HL-60 (cell line): ENCODE results near the gene TMEM145.
A peak's percentile ranks its signal among the peaks of the same experiment; 100 is the strongest.
"Not testable (repeated sequence)": the region's sequence is repeated elsewhere in the genome, so short reads cannot be mapped to it uniquely, and the experiment has no call there.

Experiments used
- DNase-seq, 2 experiments: peaks; one replicate each; pipeline ENCODE4 v3.0.0-alpha.2; 2010 to 2020; ENCODE audit warnings: low read depth in 1 of 2, low spot score in 1 of 2
- H3K27ac ChIP-seq: fragments of 250-450 bp; sonication (Bioruptor Pico); replicated peaks from 2 replicates; pipeline ENCODE4 v1.5.1; 2020; ENCODE audit warnings: mild to moderate bottlenecking, moderate library complexity
- H3K27me3 ChIP-seq: fragments of 250-450 bp; sonication (Bioruptor Pico); 2 replicates; pipeline ENCODE4 v1.5.1; 2021; ENCODE audit warnings: mild to moderate bottlenecking, moderate library complexity; ENCODE audit not compliant: insufficient read depth, poor library complexity, severe bottlenecking
- H3K4me3 ChIP-seq: replicated peaks from 2 replicates; pipeline ENCODE4 v1.5.1; 2011; ENCODE audit warnings: mild to moderate bottlenecking, control low read depth, low read length; ENCODE audit not compliant: insufficient read depth
- GABPA ChIP-seq: IDR thresholded peaks from 2 replicates; pipeline ENCODE4 v1.6.1; 2012; ENCODE audit warnings: low read depth
- POLR2AphosphoS5 ChIP-seq: IDR thresholded peaks from 2 replicates; pipeline ENCODE4 v1.6.1; 2012; ENCODE audit warnings: low read depth
- SPI1 ChIP-seq: IDR thresholded peaks from 2 replicates; pipeline ENCODE4 v1.6.1; 2012; ENCODE audit warnings: low read depth, mild to moderate bottlenecking, borderline replicate concordance
- TF ChIP-seq, protein P1 (sequence below): IDR thresholded peaks from one replicate; pipeline ENCODE4 v1.5.1; 2011; ENCODE audit warnings: low read length, control low read depth, inconsistent platforms; ENCODE audit not compliant: insufficient read depth
- TF ChIP-seq, protein P2 (sequence below): IDR thresholded peaks from 2 replicates; pipeline ENCODE4 v1.6.1; 2012; ENCODE audit warnings: low read depth; ENCODE audit not compliant: insufficient replicate concordance

Gene TMEM145

DNA sequence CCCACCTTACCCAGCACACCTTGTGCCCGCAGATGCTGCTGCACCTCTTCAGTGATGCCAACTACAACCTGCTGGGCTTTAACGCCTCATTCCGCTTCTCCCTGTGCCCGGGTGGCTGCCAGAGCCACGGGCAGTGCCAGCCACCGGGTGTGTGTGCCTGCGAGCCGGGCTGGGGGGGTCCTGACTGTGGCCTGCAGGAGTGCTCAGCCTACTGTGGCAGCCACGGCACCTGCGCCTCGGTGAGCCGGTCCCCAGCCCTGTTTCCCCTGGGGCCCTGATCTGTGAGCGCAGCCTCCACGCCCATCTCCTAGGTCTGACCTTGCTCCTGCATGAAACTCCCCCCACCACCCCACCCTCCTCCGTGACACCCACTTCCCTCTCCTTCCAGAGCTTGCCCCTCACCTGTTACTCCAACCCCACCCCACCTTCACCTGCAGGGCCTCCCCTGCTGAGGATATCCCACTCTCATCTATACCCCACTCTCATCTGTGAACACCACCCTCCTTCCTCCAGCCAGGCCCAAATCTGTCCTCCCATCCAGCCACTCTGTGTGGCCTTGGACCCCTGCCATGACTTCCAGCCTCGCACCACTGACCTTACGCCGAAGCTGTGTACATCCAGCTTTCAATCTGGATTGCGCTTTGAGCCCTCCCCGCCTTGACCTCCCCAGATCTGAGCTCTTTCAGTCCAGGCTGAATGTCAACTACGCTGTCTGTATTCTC, 21.0 kb downstream of the TMEM145 start:
- no peak for DNase-seq
- no peaks in the 10 kb centered on the region for H3K27me3 ChIP-seq
- TF ChIP-seq, protein P1, sequence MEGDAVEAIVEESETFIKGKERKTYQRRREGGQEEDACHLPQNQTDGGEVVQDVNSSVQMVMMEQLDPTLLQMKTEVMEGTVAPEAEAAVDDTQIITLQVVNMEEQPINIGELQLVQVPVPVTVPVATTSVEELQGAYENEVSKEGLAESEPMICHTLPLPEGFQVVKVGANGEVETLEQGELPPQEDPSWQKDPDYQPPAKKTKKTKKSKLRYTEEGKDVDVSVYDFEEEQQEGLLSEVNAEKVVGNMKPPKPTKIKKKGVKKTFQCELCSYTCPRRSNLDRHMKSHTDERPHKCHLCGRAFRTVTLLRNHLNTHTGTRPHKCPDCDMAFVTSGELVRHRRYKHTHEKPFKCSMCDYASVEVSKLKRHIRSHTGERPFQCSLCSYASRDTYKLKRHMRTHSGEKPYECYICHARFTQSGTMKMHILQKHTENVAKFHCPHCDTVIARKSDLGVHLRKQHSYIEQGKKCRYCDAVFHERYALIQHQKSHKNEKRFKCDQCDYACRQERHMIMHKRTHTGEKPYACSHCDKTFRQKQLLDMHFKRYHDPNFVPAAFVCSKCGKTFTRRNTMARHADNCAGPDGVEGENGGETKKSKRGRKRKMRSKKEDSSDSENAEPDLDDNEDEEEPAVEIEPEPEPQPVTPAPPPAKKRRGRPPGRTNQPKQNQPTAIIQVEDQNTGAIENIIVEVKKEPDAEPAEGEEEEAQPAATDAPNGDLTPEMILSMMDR = no peak
- TF ChIP-seq POLR2AphosphoS5 = no peak
- TF ChIP-seq, protein P2, sequence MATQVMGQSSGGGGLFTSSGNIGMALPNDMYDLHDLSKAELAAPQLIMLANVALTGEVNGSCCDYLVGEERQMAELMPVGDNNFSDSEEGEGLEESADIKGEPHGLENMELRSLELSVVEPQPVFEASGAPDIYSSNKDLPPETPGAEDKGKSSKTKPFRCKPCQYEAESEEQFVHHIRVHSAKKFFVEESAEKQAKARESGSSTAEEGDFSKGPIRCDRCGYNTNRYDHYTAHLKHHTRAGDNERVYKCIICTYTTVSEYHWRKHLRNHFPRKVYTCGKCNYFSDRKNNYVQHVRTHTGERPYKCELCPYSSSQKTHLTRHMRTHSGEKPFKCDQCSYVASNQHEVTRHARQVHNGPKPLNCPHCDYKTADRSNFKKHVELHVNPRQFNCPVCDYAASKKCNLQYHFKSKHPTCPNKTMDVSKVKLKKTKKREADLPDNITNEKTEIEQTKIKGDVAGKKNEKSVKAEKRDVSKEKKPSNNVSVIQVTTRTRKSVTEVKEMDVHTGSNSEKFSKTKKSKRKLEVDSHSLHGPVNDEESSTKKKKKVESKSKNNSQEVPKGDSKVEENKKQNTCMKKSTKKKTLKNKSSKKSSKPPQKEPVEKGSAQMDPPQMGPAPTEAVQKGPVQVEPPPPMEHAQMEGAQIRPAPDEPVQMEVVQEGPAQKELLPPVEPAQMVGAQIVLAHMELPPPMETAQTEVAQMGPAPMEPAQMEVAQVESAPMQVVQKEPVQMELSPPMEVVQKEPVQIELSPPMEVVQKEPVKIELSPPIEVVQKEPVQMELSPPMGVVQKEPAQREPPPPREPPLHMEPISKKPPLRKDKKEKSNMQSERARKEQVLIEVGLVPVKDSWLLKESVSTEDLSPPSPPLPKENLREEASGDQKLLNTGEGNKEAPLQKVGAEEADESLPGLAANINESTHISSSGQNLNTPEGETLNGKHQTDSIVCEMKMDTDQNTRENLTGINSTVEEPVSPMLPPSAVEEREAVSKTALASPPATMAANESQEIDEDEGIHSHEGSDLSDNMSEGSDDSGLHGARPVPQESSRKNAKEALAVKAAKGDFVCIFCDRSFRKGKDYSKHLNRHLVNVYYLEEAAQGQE = no peak
- no peak for TF ChIP-seq SPI1
- no peak for TF ChIP-seq GABPA
- no peak overlapping the region for H3K4me3 ChIP-seq
- H3K27ac ChIP-seq = no peak overlapping the region

DNA sequence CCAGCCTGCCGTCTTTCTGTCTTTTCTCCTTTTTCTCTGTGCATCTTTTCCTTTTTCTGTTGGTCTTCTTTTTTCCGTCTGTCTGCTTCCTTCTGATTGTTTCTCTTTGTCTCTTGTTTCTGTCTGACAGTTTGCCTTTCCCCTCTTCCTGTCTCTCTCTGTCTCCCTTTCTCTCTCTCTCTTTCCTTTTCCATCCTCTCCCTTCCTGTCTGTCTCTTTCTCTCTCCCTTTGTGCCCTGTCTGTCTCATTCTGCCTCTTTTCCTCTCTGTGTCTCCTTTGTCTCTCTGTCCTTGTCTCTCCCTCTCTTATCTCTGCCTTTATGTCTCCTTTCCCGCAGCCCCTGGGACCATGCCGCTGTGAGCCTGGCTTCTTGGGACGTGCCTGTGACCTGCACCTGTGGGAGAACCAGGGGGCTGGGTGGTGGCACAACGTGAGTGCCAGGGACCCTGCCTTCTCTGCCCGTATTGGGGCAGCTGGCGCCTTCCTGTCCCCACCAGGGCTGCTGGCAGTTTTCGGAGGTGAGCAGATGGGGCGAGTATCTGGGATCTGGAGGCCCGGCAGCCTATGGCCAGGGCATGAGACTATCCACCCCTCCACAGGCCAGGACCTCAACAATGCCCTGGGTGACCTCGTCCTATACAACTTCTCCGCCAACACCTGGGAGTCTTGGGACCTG, 21.7 kb downstream of the TMEM145 start:
- DNase-seq = no peak
- Histone ChIP-seq H3K4me3 (no peak overlapping the region), H3K27me3 (no peaks in the 10 kb centered on the region), H3K27ac (peak overlapping the region; percentile 36; the same call in 1 of the 2 replicates)
- no peak for TF ChIP-seq POLR2AphosphoS5

DNA sequence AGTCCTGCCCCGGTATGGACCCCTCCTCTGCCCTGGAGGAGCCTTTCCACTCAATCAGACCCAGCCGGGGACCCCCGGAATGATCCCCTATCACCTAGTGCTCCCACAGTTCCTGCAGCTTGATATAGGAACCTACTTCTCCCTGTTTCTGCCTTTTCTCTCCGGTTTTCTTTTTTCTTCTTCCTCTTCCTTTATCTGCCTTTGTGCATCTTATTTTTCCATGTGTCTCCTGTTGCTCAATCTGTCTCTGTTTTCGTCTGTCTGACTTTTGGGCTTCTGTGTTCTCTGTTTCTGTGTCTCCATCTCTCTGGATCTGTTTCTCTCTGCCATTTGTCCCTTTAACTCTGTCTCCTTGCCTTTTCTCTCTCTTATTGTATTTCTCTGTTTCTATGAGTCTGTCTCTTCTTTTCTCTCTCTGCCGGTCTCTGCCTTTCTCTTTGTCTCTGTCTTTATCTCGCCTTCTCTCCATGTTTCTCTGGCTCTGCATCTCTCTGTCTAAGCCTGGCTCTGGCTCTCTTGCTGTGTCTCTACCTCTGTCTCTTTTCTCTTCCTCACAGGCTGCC, 22.3 kb downstream of the TMEM145 start:
- Histone ChIP-seq H3K27me3 (no peaks in the 10 kb centered on the region), H3K27ac (peak overlapping the region; percentile 36), H3K4me3 (no peak overlapping the region)
- TF ChIP-seq, protein P2 = no peak
- TF ChIP-seq, protein P1 = no peak
- no peak for TF ChIP-seq POLR2AphosphoS5
- peak; percentile 89 for TF ChIP-seq GABPA
- peak; percentile 25; the same call in 1 of the 2 replicates for TF ChIP-seq SPI1
- DNase-seq = peak in 1 of 2 experiments; percentile 25

DNA sequence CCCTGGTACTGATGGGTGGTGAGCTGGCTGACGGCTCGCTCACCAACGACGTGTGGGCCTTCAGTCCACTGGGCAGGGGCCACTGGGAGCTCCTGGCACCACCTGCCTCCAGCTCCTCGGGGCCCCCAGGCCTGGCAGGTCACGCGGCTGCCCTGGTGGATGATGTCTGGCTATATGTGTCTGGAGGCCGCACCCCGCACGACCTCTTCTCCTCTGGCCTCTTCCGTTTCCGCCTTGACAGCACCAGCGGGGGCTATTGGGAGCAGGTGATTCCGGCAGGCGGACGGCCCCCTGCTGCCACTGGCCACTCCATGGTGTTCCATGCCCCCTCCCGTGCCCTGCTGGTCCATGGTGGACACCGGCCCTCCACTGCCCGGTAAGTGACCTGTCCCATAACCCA, 22.9 kb downstream of the TMEM145 start:
- H3K27me3 ChIP-seq = no peaks in the 10 kb centered on the region
- H3K4me3 ChIP-seq = no peak overlapping the region
- no peak for DNase-seq
- TF ChIP-seq POLR2AphosphoS5 (no peak), SPI1 (no peak), GABPA (no peak)
- TF ChIP-seq, protein P1 = no peak
- TF ChIP-seq, protein P2 = no peak
- H3K27ac ChIP-seq = peak overlapping the region; percentile 36

DNA sequence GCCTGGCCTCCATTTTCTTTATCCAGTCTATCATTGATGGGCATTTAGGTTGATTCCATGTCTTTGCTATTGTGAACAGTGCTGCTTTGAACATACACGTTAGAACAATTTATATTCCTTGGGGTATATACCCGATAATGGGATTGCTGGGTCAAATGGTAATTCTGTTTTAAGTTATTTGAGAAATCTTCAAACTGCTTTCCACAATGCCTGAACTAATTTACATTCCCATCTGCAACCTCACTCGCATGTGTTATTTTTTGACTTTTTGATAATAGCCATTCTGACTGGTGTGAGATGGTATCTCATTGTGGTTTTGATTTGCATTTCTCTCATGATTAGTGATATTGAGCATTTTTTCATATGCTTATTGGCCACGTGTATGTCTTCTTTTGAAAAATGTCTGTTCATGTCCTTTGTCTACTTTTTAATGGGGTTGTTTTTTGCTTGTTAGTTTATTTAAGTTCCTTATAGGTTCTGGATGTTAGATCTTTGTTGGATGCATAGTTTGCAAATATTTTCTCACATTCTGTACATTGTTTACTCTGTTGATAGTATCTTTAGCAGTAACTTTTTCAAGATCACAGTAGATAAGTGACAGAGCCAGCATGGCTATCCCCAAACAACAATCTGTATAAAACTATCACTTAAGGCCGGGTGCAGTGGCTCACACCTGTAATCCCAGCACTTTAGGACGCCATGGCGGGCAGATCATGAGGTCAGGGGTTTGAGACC, 26.2 kb downstream of the TMEM145 start:
- not testable (repeated sequence) for DNase-seq, H3K4me3 ChIP-seq, H3K27ac ChIP-seq, H3K27me3 ChIP-seq
